ENCODE results near the gene TLR10.
A peak's percentile ranks its signal among the peaks of the same experiment; 100 is the strongest.

The TLR10 gene

DNA sequence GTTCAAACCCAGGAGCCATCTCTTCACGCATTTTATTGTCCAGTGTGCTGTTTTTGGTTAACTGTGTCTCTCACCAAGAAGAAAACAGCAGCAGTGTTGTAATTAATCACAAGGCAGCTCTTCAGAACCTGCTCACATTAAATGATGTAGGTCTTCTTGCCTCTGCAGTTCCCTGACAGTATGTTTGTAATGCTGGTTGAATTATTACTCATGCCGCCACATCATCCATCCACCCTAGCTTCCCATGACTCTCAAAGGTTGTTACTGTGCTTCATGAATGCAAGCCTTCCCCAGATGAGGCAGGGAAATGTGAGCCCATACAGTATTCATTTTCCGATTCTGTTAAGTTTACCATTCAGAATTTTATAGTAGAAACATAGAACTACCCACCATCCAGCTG lies 17.4 kb downstream of the TLR10 start:
- no peak for DNase-seq (ENCODE audit: low read depth in 2 of 2)

DNA sequence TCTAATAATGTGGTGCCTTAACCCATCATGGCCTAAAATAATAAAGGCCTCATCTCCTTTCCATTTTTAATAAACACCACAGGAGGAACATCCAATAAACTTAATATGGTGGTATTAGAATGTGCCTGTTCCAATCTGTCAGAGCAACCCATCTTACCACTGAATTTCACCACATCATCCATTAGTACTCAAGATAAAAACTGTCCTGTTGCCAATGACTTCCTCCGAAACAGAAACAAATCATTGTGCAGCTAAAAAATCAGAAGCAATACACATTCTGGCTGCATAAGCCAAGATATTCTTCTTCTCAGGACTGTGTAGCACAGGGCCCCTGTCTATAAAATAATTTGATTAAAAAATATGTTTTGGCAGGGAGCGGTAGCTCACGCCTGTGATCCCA lies 18.5 kb downstream of the TLR10 start:
- no peak for DNase-seq (ENCODE audit: low read depth in 2 of 2)

DNA sequence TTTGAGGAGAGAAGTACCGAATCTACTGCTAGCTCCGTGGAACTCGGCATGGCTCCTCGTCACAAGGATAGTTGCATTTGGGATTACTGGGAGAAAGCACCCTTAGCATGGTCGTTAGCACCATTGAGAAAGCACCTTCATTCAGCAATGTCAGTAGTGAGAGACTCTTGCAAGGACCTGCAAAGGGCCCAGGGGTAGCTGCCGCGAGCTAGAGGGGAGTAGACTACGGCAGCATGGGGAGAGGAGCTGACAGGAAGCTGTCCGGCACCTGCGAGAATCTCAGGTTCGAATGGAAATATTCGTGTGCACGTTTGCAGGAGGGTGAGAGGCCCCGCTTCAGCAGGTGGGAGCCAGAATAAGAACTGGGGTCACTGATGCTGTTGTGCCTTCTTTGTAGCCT lies 20.2 kb downstream of the TLR10 start:
- no peak for DNase-seq (ENCODE audit: low read depth in 2 of 2)

DNA sequence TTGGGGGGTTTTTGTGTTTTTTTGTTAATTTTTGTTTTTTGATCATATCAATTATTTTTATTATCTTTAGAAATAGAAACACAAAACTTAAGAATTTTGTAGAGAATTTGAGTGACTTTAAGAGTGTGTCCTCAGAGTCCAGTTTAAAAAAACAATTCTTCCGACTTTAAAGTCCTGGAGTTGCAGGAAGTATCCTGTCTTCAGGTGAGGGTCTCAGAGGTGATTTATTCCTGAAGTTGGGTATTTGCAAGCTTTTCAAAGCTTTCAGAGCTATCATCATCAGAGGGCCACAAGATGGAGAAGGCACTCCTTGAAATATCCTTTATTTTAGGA lies 23.0 kb downstream of the TLR10 start:
- no peak for DNase-seq (ENCODE audit: low read depth in 2 of 2)

DNA sequence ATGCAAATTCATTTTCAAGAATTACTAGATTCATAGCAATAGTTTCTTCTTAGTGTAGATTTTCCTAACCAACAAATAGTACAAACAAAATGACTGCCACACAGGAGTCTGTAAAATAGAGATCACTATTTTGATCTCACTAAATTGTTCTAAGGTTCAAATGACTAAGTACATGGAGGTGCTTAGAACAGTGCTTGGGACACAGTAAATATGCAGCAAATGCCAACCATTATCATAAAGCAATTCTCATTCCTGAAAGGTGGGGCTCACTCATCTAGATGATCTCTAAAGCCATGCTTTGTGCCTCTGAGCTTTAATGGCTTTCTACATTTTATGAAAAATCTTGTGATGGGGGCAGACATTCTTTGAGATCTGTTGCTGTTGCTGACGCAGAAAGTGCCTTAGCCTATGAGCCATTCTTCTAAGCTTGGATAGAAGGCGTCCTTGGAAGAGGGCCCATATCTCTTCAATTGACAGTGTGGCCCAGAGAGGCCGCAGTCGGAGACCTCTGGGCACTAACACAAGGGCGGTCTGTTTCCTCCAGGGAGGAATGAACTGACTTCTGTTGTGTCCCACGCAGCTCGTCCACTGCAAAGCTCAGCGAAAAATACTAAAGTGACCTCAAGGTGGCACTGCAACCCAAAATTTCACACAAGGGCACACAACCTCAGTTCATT lies 23.5 kb downstream of the TLR10 start:
- DNase-seq (ENCODE audit: low read depth in 2 of 2), result peak; percentile 16 to 37

DNA sequence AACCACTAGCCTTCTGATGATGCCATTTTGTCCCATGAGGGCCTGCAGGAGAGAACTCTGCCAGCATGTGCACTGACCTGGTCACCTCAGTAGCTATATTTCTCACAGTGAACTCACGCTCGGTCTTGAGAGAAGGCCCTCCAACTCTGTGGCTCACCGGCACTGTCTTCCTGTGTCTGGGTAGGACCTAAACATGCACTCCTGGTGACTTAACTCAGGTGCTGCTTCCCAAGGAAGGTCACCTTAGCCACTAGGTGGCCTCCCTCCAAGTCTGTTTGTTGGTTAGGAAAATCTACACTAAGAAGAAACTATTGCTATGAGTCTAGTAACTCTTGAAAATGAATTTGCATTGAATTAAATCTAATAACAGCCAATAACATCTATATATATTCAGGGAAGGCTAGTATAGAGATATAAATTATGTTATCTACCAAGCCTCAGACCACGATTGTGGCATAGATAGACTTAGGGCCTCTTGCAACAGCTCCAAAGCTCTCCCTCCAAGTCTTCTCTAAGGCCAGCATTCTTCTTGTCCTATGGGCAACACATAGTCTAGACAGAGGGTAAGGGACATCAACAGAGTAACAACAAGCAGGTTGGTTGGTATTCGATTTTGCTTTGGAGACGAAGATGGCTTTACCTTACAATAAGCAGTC lies 24.7 kb downstream of the TLR10 start:
- no peak for DNase-seq (ENCODE audit: low read depth in 2 of 2)

DNA sequence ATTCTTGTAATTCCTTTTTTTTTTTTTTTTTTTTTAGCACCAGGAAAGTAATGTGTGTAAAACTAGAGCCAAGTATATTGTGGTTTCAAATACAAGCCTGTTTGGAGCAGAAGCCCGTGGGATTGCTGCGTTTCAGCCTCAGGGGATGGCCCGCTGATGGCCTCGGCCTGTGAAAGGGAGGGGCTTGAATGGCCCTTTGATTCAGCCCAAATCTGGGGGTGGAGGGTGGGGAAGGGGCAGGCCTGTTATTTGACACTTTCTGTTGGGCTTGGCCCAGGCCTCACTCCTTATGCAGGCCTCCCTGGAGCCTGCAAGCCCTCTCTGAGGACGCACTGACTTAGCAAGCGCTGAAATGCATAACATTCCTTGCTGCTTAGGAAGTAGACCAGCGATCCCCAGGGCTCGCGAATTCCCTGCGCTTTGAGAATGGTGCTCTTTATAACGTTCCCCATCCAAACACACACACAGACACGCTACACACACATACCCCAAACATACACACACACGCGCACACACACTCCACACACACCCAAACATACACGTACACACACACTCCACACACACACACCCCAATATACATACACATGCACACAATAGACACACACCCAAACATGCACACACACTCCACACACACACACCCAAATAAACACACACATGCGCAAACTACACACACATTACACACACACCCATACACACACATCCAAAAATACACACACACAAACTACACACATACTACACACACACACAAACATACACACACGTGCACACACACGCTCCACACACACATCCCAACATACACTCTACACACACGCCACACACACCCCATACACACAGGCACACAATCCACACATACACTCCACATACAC lies 29.6 kb downstream of the TLR10 start:
- no peak for DNase-seq (ENCODE audit: low read depth in 2 of 2)

DNA sequence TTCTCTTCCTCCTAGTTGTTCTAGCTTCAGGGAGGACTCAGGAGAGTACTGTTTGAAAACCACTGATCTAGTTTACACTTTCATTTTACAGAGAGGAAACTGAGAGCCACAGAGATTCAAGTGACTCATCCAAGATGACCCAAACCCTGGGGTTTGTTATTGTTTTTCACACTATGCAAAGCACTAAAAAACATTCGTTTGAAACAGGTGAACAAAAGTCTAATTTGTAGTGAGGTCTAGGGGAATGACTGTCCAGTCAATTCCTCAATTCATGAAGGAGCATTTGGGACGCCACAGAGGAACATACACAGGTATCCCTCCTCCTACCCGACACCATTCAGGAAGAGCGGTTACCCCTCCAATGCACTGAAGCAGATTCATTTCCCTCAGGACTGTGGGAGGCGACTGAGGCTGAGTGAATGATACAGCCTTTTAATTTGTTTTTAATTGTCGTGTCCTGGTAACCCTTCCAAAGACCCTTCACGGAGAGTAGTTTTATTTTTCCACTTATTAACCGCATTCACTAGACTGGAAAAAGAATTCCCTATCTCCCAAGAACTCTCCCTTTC lies 30.3 kb downstream of the TLR10 start:
- no peak for DNase-seq (ENCODE audit: low read depth in 2 of 2)

DNA sequence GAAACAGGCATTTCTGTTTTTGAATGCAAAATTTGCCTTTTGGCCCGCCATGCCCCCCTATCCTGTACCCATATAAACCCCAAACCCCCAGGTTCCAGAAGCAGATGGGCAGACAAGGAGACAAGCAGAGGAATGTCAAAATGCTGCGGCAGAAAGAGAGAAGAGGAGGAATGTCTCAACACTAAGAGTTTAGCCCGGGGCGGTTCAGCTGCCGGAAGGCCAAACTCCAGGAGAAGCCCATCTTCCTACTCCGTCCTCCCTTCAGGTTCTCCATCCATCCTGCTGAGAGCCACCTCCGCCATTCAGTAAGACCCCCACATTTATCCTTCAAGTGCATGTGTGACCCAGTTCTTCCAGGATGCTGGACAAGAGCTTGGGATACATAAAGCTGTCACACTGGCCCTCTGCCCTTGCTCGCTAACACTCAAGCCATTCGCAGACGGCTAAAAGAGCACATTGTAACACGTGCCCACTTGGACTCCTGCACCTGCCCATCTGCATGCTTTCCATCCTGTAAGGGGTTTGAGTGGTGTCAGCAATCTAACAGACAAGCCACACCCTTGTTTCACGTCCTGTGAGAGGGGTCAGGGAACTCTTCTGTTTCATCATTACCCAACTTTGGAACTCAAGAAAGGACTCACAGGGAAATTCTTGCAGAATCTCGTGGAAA lies 31.3 kb downstream of the TLR10 start:
- no peak for DNase-seq (ENCODE audit: low read depth in 2 of 2)

DNA sequence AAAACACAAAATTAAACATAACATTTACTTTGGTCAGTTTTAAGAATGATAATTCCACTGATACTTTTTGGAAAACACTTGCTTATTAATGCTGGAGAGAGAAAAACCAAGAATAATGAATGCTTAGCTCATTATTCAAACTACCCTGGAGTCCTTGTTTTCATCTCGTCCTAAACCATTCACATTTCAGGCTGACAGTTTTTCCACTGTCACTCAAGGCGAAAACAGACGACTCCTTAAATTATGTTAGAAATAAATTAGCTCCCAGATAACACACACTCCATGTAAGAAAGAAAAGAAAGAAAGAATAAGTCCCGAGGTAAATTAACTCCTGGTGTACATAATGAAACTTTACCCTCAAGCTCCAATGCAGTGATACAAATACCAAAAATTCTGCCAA lies 33.5 kb downstream of the TLR10 start:
- DNase-seq (ENCODE audit: low read depth in 2 of 2), result no peak

DNA sequence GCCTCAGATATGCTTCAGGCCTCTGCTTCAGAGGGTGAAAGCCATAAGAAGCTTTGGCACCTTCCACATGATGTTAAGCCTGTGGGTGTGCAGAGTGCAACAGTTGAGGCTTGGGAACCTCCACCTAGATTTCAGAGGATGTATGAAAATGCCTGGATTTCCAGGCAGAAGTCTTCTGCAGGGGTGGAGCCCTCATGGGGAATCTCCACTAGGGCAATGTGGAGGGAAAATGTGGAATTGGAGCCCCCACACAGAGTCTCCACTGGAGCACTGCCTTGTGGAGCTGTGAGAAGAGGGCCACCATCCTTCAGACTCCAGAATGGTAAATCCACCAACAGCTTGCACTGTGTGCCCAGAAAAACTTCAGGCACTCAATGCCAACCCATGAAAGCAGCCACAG lies 35.2 kb downstream of the TLR10 start:
- DNase-seq (ENCODE audit: low read depth in 2 of 2), result no peak

DNA sequence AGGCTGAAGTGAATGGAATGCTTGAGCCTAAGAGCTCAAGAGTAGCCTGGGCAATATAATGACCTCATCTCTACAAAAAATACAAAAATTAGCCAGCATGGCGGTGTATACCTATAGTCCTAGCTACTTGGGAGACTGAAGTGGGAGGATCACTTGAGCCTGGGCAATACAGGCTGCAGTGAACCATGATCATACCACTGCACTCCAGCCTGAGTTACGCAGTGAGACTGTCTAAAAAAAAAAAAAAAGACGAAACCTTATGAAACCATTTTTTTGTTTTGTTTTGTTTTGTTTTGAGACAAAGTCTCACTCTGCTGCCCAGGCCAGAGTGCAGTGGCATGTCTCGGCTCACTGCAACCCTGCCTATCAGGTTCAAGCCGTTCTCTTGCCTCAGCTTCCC lies 36.9 kb downstream of the TLR10 start:
- DNase-seq (ENCODE audit: low read depth in 2 of 2), result no peak

DNA sequence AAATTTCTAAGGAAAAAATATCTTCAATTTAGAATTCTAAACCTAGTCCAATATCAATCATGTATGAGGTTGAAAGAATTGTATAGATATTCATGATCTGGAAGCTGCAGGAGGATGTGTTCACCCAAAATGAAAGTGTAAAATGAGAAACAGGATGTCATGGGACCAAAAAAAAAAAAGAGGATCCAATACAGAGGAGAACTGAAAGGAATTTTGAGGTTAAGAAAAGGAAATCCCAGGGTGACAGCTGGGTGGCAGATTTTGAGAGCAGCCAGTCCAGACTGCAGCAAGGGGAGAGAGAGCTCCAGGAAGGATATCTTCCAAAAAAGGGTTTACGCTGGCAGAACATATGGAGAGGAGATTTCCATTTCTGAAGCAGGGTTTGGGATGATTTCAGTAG lies 38.9 kb downstream of the TLR10 start:
- DNase-seq (ENCODE audit: low read depth in 2 of 2), result no peak

DNA sequence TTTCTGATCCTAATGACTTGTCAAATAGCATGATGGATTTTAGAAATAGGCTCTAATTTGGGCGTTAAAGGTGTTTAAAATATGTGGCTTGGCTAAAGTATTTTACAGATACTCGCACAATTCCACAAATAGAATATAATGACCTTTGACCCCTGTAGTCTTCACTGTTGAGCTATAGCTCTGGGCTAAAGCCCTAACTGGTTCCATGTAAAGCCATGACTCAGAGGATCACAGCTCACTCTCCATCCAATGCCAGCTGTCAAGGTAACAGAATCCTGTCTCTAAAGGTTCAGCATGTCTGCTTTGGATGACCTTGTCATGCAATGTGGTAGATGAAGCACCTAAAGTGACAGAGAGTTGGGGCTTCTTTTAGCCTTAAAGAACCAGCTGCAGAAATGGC lies 42.5 kb downstream of the TLR10 start:
- DNase-seq (ENCODE audit: low read depth in 2 of 2), result no peak

DNA sequence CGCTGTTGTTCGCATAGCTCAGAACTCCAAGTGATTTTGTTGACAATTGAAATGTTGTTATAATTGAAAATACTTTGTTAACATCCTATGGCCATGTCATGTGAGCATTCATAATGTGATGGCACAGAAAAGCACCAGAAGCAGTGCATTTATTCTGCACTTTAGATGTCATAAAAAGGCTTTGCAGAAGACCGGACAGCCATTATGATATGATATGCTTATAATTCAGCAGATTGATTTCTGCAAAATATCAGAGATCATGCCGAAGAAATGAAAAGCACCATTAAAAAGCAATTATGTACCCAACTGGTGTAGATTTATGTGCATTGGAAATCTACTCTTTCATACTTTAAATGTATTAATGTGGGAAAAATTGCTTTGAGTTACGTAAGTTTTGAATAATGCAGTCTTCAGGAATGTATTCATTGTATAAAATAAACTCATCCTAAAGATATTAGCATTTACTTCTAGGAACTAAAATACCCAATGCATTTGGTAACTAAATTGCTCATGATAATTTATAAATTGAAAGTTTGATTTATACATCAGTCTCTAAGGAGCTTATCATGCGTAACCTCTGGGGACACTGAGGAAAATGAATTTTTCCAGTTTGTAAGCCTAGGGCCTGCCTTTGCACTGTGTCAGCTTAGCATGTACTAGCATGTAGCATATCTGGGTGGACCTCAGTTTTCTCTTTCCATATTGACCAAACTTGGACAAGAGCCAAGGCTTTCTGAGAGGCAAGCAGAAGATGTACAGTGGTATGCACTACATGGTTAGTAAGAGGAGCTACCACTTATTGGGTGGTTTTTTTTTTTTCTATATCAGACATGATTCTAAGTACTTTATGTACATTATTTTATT lies 43.6 kb downstream of the TLR10 start:
- DNase-seq (ENCODE audit: low read depth in 2 of 2), result no peak

DNA sequence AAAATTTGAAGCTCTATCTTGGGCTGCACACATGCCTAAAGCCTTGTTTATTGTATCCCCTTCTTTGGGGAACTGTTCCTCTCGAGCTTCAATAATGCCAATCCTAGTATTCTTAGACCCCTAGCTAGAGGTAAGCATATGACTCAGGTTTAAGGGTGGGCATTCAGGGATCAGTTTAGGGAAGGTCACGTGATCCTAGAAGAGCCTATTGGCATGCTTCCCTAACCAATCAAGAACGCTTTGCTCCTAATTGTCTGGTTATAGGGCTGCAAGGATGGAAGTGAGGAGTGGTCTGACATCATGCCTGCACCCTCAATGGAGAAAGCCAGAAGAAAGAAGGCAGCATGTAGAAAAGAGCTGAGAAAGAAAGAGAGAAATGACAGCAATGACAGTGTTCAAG lies 46.9 kb downstream of the TLR10 start:
- no peak for DNase-seq (ENCODE audit: low read depth in 2 of 2)

DNA sequence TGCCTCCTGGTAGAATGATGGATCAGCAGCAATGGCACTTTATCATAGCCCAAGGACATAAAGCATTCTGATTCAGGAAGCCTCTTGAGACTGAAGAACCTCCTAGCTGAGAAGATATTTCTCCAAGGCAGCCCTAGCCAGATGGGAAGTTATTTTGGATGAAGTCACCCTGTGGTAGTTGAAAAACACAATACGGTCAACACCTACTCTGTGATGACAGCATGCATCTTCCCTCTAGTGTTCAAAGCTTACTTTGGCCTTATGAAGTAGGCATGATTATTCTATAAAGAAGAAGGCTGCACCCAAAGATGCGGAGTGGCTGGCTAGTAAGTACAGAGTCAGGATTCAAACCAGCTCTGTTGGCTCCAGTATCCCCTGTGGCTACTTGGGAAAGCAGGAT lies 47.9 kb downstream of the TLR10 start:
- DNase-seq (ENCODE audit: low read depth in 2 of 2), result no peak

DNA sequence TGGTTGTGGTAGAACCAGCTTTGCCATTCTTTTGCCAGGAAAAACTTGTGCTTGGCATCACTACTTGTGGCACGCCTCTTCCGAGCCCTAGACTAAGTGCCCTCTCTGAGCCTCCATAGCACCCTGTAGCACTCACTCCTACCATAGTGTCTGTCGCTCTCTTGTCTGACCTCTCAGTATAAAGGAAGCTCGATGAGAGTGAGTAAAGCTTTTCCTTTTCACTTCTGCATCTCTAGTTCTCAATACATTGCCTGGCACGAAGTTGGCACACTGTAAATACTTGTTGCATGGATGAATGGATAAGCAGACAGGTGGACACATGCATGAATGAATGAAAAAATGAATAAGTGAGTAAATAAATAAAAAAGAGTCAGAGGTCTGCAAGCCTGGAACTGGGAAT lies 48.3 kb downstream of the TLR10 start:
- no peak for DNase-seq (ENCODE audit: low read depth in 2 of 2)

DNA sequence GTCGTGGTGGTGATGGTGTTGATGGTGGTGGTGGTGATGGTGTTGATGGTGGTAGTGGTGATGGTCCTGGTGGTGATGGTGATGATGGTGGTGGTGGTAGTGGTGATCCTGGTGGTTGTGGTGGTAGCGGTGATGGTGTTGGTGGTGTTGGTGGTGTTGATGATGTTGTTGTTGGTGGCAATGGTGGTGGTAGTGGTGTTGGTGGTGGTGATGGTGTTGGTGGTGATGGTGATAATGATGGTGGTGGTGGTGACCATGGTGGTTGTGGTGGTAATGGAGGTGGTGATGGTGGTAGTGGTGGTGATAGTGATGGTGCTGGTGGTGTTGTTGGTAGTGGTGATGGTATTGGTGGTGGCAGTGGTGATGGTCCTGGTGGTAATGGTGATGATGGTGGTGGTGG lies 49.1 kb downstream of the TLR10 start:
- DNase-seq (ENCODE audit: low read depth in 2 of 2), result no peak

DNA sequence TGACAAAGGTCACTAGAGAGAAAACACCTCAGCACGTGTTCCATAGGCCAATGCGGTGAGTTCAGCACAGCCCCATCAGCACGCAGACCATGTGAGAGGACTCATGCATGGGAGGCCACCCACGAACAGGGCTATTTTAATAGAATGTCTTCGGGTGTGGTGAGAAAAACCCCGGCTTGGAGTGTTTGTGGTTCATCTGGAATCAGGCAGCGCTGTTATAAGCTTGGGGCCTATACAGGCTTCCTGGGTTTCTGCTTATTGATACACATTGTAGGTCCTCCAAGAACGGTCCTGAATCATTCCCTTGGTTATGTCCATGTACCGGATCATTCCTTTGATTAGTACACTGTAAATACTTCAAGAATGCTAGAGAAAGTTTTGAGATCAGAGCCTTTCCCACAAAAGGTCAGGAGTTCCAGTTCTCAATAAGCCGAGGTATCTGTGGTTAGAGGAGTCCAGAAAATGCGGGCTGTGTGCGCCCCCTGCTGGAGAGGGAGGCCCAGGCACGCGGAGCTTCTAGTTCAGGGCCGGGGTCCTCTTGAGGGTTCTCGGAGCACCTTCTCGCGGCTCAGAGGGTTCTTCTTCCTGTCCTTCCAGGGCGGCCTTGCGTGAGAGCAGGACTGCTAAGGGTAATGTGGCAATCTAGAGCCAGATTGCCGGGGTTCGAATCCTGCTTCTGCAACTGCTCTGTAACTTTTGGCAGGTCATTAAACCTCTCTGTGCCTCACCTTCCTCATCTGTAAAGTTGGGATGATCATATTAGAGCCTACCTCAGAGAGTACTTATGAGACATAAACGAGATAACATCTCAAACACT lies 51.8 kb downstream of the TLR10 start:
- peak; percentile 44 to 69 for DNase-seq (ENCODE audit: low read depth in 2 of 2)

DNA sequence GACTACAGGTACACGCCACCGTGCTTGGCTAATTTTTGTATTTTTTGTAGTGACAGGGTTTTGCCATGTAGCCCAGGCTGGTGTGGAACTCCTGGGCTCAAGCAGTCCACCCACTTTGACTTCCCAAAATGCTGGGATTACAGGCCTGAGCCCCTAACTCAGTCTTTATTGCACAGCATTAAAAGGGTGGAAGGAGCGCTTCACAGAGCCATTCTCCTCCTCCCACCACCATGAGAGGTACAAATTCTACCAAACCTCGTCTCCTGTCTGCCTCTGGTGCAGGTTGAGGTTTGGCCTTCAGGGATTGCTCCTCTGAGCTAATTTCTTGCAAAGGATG lies 52.3 kb downstream of the TLR10 start:
- no peak for DNase-seq (ENCODE audit: low read depth in 2 of 2)

Data from stimulated activated CD8-positive, alpha-beta memory T cell treated with anti-CD3 and anti-CD28 coated beads, Interleukin-2, amount 100 ng/mL, for 1 hour (primary cell).